ENCODE results near the gene ZNF280A.

GRCh38 chr22:22488736-22489135 is 31.3 kb downstream of the ZNF280A start:
- no peak for TF ChIP-seq CTCF (IDR thresholded peaks at IDR 0.05; ENCODE audit: insufficient read depth, low read depth, low read length)
- no peak for TF ChIP-seq EZH2 (IDR thresholded peaks at IDR 0.05; ENCODE audit: insufficient read depth, low read length)
